NB4 (cell line): ENCODE results near the gene GPR75.

ENCODE experiments used
- MAX ChIP-seq: IDR thresholded peaks from 2 replicates; pipeline ENCODE4 v1.6.1; 2011; ENCODE audit warnings: low read depth, low read length
- MYC ChIP-seq: IDR thresholded peaks from 2 replicates; pipeline ENCODE4 v1.6.1; 2011; ENCODE audit warnings: low read depth, low read length
- POLR2A ChIP-seq: IDR thresholded peaks from 2 replicates; pipeline ENCODE4 v1.6.1; 2011; ENCODE audit warnings: mild to moderate bottlenecking; ENCODE audit not compliant: insufficient read length; ENCODE audit errors: extremely low read depth
- TF ChIP-seq, protein P1 (sequence below): IDR thresholded peaks from one replicate; pipeline ENCODE4 v1.5.1; 2012; ENCODE audit warnings: low read depth, low read length

- TF ChIP-seq, protein P1, sequence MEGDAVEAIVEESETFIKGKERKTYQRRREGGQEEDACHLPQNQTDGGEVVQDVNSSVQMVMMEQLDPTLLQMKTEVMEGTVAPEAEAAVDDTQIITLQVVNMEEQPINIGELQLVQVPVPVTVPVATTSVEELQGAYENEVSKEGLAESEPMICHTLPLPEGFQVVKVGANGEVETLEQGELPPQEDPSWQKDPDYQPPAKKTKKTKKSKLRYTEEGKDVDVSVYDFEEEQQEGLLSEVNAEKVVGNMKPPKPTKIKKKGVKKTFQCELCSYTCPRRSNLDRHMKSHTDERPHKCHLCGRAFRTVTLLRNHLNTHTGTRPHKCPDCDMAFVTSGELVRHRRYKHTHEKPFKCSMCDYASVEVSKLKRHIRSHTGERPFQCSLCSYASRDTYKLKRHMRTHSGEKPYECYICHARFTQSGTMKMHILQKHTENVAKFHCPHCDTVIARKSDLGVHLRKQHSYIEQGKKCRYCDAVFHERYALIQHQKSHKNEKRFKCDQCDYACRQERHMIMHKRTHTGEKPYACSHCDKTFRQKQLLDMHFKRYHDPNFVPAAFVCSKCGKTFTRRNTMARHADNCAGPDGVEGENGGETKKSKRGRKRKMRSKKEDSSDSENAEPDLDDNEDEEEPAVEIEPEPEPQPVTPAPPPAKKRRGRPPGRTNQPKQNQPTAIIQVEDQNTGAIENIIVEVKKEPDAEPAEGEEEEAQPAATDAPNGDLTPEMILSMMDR, result no peak
- TF ChIP-seq MAX (no peak), POLR2A (no peak), MYC (no peak)
Observed at GRCh38 chr2:53827398-53828175, 32.2 kb downstream of the GPR75 start.
